Body of pancreas (tissue), 4 donors: ENCODE data around the gene C3orf20. TPM values are rescaled to one million over a fixed set of nuclear protein-coding genes. Genes with fewer than 3 reads are reported as not detected.

Experiments
- ATAC-seq: fragments of 150-250 bp; one replicate; pipeline ENCODE4 v1.9.1; 2016
- DNase-seq, 4 donors: peaks; one replicate each; pipeline ENCODE4 v3.0.0-alpha.2; 2019
- H3K27ac ChIP-seq, 4 donors: fragments of 200-600 bp; sonication (generic); 1 replicate in 3 of 4; 2 replicates in 1 of 4; pipeline versions ENCODE4 v1.5.1 to v1.6.1; 2016 to 2019; ENCODE audit warnings: mild to moderate bottlenecking in 1 of 4, mixed read lengths in 1 of 4, moderate library complexity in 1 of 4
- H3K27me3 ChIP-seq, 2 donors: fragments of 200-600 bp; sonication (generic); one replicate each; pipeline ENCODE4 v1.6.0; 2016; ENCODE audit warnings: mild to moderate bottlenecking in 1 of 2
- H3K36me3 ChIP-seq, 2 donors: fragments of 200-600 bp; sonication (generic); replicated peaks in 1 of 2; 2 replicates each; pipeline ENCODE4 v1.5.1; 2016; ENCODE audit warnings: low read depth in 2 of 2; ENCODE audit not compliant: insufficient read depth in 1 of 2
- H3K4me1 ChIP-seq: fragments of 200-600 bp; sonication (generic); one replicate; pipeline ENCODE4 v1.6.0; 2016
- H3K4me3 ChIP-seq, 2 donors: fragments of 200-600 bp; sonication (generic); 1 replicate in 1 of 2; 2 replicates in 1 of 2; pipeline ENCODE4 v1.5.1; 2016 to 2019
- H3K9me3 ChIP-seq, 3 donors: fragments of 200-600 bp; sonication (generic); 1 replicate in 2 of 3; 2 replicates in 1 of 3; pipeline ENCODE4 v1.5.1; 2016
- CTCF ChIP-seq, 7 experiments: fragments of 450-650 bp in 4 of 7; fragments of 200-600 bp in 3 of 7; sonication (generic) in 3 of 7; IDR thresholded peaks; one replicate each; pipeline ENCODE4 v1.5.1; 2016 to 2019; ENCODE audit warnings: antibody characterized with exemption in 7 of 7
- POLR2A ChIP-seq, 3 donors: fragments of 450-650 bp; IDR thresholded peaks; one replicate each; pipeline ENCODE4 v1.6.1; 2016; ENCODE audit warnings: antibody characterized with exemption in 3 of 3, mild to moderate bottlenecking in 2 of 3
- WGBS, 2 donors: methylation state at CpG; one replicate each; pipeline ENCODE4 v1.1.5; 2017; 5-methylcytosine and 5-hydroxymethylcytosine counted together
- intact Hi-C: fragments of 100-400 bp; cut with DNase I; formaldehyde crosslinking; loops from one replicate; pipeline ENCODE4 v1.15.1; 2023
- total RNA-seq, 2 donors: library from RNA; depleted of rRNA; stranded (reverse); fragments of >200 nt; gene quantifications; one replicate each; pipeline ENCODE4 v1.1.0, GENCODE V29; 2016

Gene C3orf20
- total RNA-seq, 2 donors from 2014 or later, result not detected

GRCh38 chr3:14726441-14726780 lies 51.5 kb downstream of the C3orf20 start:
- Histone ChIP-seq H3K4me1 (no peaks in the 10 kb centered on the region), H3K36me3 (no peaks in the 10 kb centered on the region), H3K4me3 (no peak overlapping the region), H3K27me3 (no peaks in the 10 kb centered on the region), H3K9me3 (no peaks in the 10 kb centered on the region), H3K27ac (no peak overlapping the region)
- 73 to 78% methylated on average over 6 of the region's 6 CpGs for WGBS, 2 donors
- intact Hi-C loops, result no loop called here
- ATAC-seq (no peak), DNase-seq (no peak)
- TF ChIP-seq POLR2A (IDR thresholded peaks at IDR 0.05) (no peak), CTCF (IDR thresholded peaks at IDR 0.05) (no peak)

DNA sequence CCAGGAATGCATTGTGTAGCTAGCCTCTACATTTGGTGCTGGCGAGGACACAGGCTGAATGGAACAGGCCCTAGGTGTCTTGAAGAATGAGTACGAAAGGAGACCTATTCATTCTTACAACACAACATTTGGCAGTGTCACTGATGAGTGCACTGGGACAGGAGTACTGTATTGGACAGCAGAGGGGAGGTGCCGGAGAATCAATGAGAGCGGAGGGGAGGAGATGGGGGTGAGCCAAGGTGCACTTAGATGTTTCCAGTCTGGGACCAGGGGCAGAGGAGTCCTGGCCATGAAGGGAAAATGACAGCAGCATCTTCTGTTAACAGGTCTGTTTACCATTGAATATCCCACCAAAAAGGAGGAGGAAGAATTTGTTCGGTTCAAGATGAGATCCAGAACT lies 53.2 kb downstream of the C3orf20 start:
- ATAC-seq (no peak), DNase-seq (no peak)
- intact Hi-C loops, result no loop called here
- Histone ChIP-seq H3K9me3 (no peaks in the 10 kb centered on the region), H3K36me3 (no peaks in the 10 kb centered on the region), H3K27me3 (no peaks in the 10 kb centered on the region), H3K27ac (no peak overlapping the region), H3K4me1 (no peaks in the 10 kb centered on the region), H3K4me3 (no peak overlapping the region)
- no peak for TF ChIP-seq POLR2A (IDR thresholded peaks at IDR 0.05)
- TF ChIP-seq CTCF (IDR thresholded peaks at IDR 0.05), result no peak
- 90 to 91% methylated on average over 5 of the region's 5 CpGs for WGBS, 2 donors

GRCh38 chr3:14730703-14731382 lies 55.9 kb downstream of the C3orf20 start:
- Histone ChIP-seq H3K36me3 (no peaks in the 10 kb centered on the region), H3K4me3 (no peak overlapping the region), H3K9me3 (no peaks in the 10 kb centered on the region), H3K4me1 (no peaks in the 10 kb centered on the region), H3K27ac (no peak overlapping the region), H3K27me3 (no peaks in the 10 kb centered on the region)
- ATAC-seq (no peak), DNase-seq (no peak)
- WGBS, 2 donors, result 81 to 83% methylated on average over 6 of the region's 6 CpGs
- intact Hi-C loops, result no loop called here
- TF ChIP-seq CTCF (IDR thresholded peaks at IDR 0.05) (no peak), POLR2A (IDR thresholded peaks at IDR 0.05) (no peak)

GRCh38 chr3:14740983-14741382 lies 66.0 kb downstream of the C3orf20 start:
- no peak for ATAC-seq
- Histone ChIP-seq H3K36me3 (no peaks in the 10 kb centered on the region), H3K27ac (no peak overlapping the region), H3K4me3 (no peak overlapping the region), H3K27me3 (peaks cover 0 to 4% of the 10 kb centered on the region in 2 donors), H3K9me3 (no peaks in the 10 kb centered on the region), H3K4me1 (no peaks in the 10 kb centered on the region)
- TF ChIP-seq CTCF (IDR thresholded peaks at IDR 0.05), result no peak
- TF ChIP-seq POLR2A (IDR thresholded peaks at IDR 0.05), result no peak
- WGBS, 2 donors, result 68 to 79% methylated on average over 5 of the region's 5 CpGs
- no peak for DNase-seq
- intact Hi-C loops, result no loop called here

GRCh38 chr3:14741510-14741909 lies 66.6 kb downstream of the C3orf20 start:
- DNase-seq (no peak), ATAC-seq (no peak)
- intact Hi-C loops, result no loop called here
- no peak for TF ChIP-seq CTCF (IDR thresholded peaks at IDR 0.05)
- TF ChIP-seq POLR2A (IDR thresholded peaks at IDR 0.05), result no peak
- WGBS, 2 donors, result 69 to 88% methylated on average over 2 of the region's 2 CpGs
- Histone ChIP-seq H3K27me3 (peaks cover 0 to 4% of the 10 kb centered on the region in 2 donors), H3K9me3 (no peaks in the 10 kb centered on the region), H3K4me3 (no peak overlapping the region), H3K4me1 (no peaks in the 10 kb centered on the region), H3K27ac (no peak overlapping the region), H3K36me3 (no peaks in the 10 kb centered on the region)
